Measurements from ENCODE around the gene C2CD5.
"Not testable (repeated sequence)": the region's sequence is repeated elsewhere in the genome, so short reads cannot be mapped to it uniquely, and the experiment has no call there.

The C2CD5 gene

DNA sequence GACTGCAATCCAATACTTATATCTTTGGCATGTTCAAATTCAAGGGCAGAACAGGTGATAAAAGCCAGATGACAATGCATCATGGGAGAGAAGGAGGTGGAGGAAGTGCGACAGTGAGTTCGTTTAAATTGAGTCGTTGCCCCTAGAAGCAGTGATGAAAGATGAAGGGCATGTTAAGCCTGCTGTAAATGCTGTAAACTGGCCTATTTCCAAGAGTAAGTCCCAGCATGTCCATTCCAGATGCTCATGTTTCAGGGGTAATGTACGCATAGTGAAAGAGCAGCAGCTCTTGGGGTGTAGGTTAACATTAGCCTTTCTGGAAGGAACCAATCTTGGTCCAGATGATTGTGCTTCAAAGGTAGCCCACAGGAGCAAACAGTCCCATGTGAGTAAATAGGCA, 97.1 kb downstream of the C2CD5 start:
- Histone ChIP-seq H3K36me3 (replicated peaks; ENCODE audit: insufficient read depth, low read length) (no peaks in the 10 kb centered on the region), H3F3A (ENCODE audit: insufficient read depth, low read length) (no peaks in the 10 kb centered on the region), H3K4me3 (ENCODE audit: low read length) (no peak overlapping the region), H3K4me1 (ENCODE audit: low read length) (no peaks in the 10 kb centered on the region), H3K9me2 (replicated peaks; ENCODE audit: insufficient read depth, low read length) (no peaks in the 10 kb centered on the region), H3K79me2 (ENCODE audit: low read length) (no peaks in the 10 kb centered on the region), H3K27me3 (replicated peaks; ENCODE audit: insufficient read depth, low read length) (no peaks in the 10 kb centered on the region), H3K9ac (ENCODE audit: low read length) (no peak overlapping the region), H2AFZ (ENCODE audit: low read length) (no peak overlapping the region), H3K4me2 (ENCODE audit: low read depth, low read length) (no peak overlapping the region), H4K20me1 (ENCODE audit: insufficient read depth, low read length) (no peaks in the 10 kb centered on the region), H3K27ac (ENCODE audit: low read length) (no peak overlapping the region), H3K9me3 (replicated peaks; ENCODE audit: insufficient read depth, low read length) (no peaks in the 10 kb centered on the region)
- TF ChIP-seq EZH2 (optimal IDR thresholded peaks at IDR 0.05; ENCODE audit: low read depth, low read length), result no peak
- TF ChIP-seq, protein P1, sequence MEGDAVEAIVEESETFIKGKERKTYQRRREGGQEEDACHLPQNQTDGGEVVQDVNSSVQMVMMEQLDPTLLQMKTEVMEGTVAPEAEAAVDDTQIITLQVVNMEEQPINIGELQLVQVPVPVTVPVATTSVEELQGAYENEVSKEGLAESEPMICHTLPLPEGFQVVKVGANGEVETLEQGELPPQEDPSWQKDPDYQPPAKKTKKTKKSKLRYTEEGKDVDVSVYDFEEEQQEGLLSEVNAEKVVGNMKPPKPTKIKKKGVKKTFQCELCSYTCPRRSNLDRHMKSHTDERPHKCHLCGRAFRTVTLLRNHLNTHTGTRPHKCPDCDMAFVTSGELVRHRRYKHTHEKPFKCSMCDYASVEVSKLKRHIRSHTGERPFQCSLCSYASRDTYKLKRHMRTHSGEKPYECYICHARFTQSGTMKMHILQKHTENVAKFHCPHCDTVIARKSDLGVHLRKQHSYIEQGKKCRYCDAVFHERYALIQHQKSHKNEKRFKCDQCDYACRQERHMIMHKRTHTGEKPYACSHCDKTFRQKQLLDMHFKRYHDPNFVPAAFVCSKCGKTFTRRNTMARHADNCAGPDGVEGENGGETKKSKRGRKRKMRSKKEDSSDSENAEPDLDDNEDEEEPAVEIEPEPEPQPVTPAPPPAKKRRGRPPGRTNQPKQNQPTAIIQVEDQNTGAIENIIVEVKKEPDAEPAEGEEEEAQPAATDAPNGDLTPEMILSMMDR (IDR thresholded peaks at IDR 0.05; ENCODE audit: low read length), result no peak
- no peak for TF ChIP-seq EZH2phosphoT487 (IDR thresholded peaks at IDR 0.05; ENCODE audit: low read length)
- DNase-seq, result no peak

DNA sequence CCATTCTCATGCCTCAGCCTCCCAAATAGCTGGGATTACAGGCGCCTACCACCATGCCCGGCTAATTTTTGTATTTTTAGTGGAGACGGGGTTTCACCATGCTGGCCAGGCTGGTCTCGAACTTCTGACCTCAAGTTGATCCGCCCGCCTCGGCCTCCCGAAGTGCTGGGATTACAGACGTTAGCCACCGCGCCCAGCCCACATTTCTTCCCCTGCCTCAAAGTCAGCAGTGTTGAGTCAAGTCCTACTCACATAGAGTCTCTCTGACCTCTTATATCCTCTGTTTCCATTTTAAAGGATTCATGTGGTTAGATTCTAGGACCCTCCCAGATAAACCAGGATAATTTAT, 100.1 kb downstream of the C2CD5 start:
- not testable (repeated sequence) for H3K4me1 ChIP-seq (ENCODE audit: low read length); H2AFZ ChIP-seq (ENCODE audit: low read length); H3K36me3 ChIP-seq (replicated peaks; ENCODE audit: insufficient read depth, low read length); H4K20me1 ChIP-seq (ENCODE audit: insufficient read depth, low read length); H3K27me3 ChIP-seq (replicated peaks; ENCODE audit: insufficient read depth, low read length); H3K4me2 ChIP-seq (ENCODE audit: low read depth, low read length); H3K9ac ChIP-seq (ENCODE audit: low read length); H3K9me3 ChIP-seq (replicated peaks; ENCODE audit: insufficient read depth, low read length); H3F3A ChIP-seq (ENCODE audit: insufficient read depth, low read length); H3K27ac ChIP-seq (ENCODE audit: low read length); H3K9me2 ChIP-seq (replicated peaks; ENCODE audit: insufficient read depth, low read length); H3K79me2 ChIP-seq (ENCODE audit: low read length); H3K4me3 ChIP-seq (ENCODE audit: low read length); DNase-seq

DNA sequence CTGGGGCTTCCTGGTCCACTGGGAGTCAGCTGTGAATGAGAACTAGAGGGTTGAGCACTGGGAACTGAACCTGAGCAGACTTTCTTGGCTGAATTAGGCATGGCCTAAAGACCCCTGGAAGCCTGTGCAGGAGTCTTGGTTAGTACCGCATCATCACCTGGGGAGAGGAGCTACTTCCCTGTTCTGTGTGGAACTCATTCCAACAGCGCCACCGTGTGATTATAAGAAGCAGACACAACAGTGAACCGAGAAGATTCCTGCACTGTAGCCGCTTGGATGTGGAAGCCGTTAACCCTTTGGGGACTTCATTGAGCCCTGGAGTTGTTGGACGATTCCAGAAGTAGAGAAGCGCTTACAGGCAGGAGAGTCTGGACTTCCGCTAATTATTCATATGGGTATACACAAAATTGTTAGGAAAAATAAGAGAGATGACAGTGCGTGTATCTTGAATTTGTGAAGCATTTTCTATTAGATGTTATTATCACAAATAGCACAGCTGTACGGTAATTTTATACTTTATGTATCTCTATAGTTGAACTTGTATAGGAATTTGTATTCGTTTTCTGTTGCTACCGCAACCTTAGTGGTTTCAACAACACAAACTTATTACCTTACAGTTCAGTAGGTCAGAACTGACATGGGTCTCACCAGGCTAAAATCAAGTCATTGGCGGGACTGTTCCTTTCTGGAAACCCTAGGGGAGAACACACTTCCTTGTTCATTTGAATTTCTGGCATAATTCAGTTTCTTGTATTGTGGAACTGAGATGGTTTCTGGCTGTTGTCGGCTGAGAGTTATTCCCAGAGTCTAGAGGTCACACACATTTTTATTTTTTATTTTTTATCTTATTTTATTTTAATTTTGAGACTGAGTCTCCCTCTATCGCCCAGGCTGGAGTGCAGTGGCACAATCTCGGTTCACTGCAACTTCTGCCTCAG, 100.7 kb downstream of the C2CD5 start:
- H3K4me2 ChIP-seq (ENCODE audit: low read depth, low read length), result no peak overlapping the region

More for the DNA sequence above, 100.7 kb downstream of the C2CD5 start:
- Histone ChIP-seq H3F3A (ENCODE audit: insufficient read depth, low read length) (no peaks in the 10 kb centered on the region), H3K27ac (ENCODE audit: low read length) (no peak overlapping the region), H3K27me3 (replicated peaks; ENCODE audit: insufficient read depth, low read length) (no peaks in the 10 kb centered on the region), H3K79me2 (ENCODE audit: low read length) (no peaks in the 10 kb centered on the region), H3K4me1 (ENCODE audit: low read length) (no peaks in the 10 kb centered on the region), H3K9me3 (replicated peaks; ENCODE audit: insufficient read depth, low read length) (no peaks in the 10 kb centered on the region), H3K9me2 (replicated peaks; ENCODE audit: insufficient read depth, low read length) (no peaks in the 10 kb centered on the region), H3K36me3 (replicated peaks; ENCODE audit: insufficient read depth, low read length) (no peaks in the 10 kb centered on the region), H4K20me1 (ENCODE audit: insufficient read depth, low read length) (no peaks in the 10 kb centered on the region), H3K4me3 (ENCODE audit: low read length) (no peak overlapping the region), H2AFZ (ENCODE audit: low read length) (0 out of 2 replicates have a peak overlapping the region, but pooled peaks have one; percentile 8), H3K9ac (ENCODE audit: low read length) (no peak overlapping the region)
- TF ChIP-seq, protein P1 (IDR thresholded peaks at IDR 0.05; ENCODE audit: low read length), result peak; percentile 84
- no peak for TF ChIP-seq EZH2phosphoT487 (IDR thresholded peaks at IDR 0.05; ENCODE audit: low read length)
- TF ChIP-seq EZH2 (optimal IDR thresholded peaks at IDR 0.05; ENCODE audit: low read depth, low read length), result no peak
- peak; percentile 74 for DNase-seq
